WTC11 (cell line): ENCODE data around the gene DNM3. TPM values are rescaled to one million over a fixed set of nuclear protein-coding genes. Genes with fewer than 3 reads are reported as not detected.

Experiments
- ATAC-seq: fragments of 200-7000 bp; cut with Tn5 transposase; 2 replicates; pipeline ENCODE4 v1.10.0; 2021; ENCODE audit warnings: mild to moderate bottlenecking, moderate library complexity
- CTCF ChIA-PET: fragments of 300-600 bp; sonication (Branson Sonifier 250); formaldehyde crosslinking; loops from one replicate; lab custom pipeline; 2021; ENCODE audit warnings: antibody characterized with exemption; lab: Charles Lee
- POLR2A ChIA-PET: fragments of 350-600 bp; sonication (Branson Sonifier 250); formaldehyde crosslinking; loops from one replicate; lab custom pipeline; 2021; ENCODE audit warnings: antibody characterized with exemption; lab: Charles Lee
- DNase-seq: peaks from one replicate; pipeline ENCODE4 v3.0.0; 2021; ENCODE audit warnings: low spot score
- H3K27ac Mint-ChIP-seq: 2 replicates; pipeline ENCODE4 v1.8.0; 2021; ENCODE audit warnings: mixed read lengths
- H3K27me3 Mint-ChIP-seq: 2 replicates; pipeline ENCODE4 v1.8.0; 2021; ENCODE audit warnings: low read depth, mild to moderate bottlenecking, moderate library complexity, mixed read lengths
- H3K36me3 Mint-ChIP-seq: 2 replicates; pipeline ENCODE4 v1.8.0; 2021; ENCODE audit warnings: mixed read lengths
- H3K4me1 Mint-ChIP-seq: 2 replicates; pipeline ENCODE4 v1.8.0; 2022; ENCODE audit warnings: mixed read lengths
- H3K4me3 Mint-ChIP-seq: 2 replicates; pipeline ENCODE4 v1.8.0; 2021; ENCODE audit warnings: mild to moderate bottlenecking, moderate library complexity, mixed read lengths
- H3K9me3 Mint-ChIP-seq: 2 replicates; pipeline ENCODE4 v1.8.0; 2021; ENCODE audit warnings: mixed read lengths
- AR ChIP-seq: fragments of 250-450 bp; sonication (Bioruptor Pico); IDR thresholded peaks from 2 replicates; pipeline ENCODE4 v1.9.0; 2021; ENCODE audit warnings: mild to moderate bottlenecking
- E2F4 ChIP-seq: sonication (generic); formaldehyde crosslinking; IDR thresholded peaks from 2 replicates; pipeline ENCODE4 v1.8.1; 2022; ENCODE audit warnings: low read depth, mild to moderate bottlenecking, moderate library complexity, missing genetic modification reagents, borderline replicate concordance
- ELF4 ChIP-seq: sonication (generic); formaldehyde crosslinking; IDR thresholded peaks from 2 replicates; pipeline ENCODE4 v1.8.1; 2022; ENCODE audit warnings: low read depth, mild to moderate bottlenecking, moderate library complexity, missing genetic modification reagents
- HMGXB4 ChIP-seq: sonication (generic); formaldehyde crosslinking; IDR thresholded peaks from 2 replicates; pipeline ENCODE4 v1.8.1; 2023; ENCODE audit warnings: mild to moderate bottlenecking, moderate library complexity, missing genetic modification reagents
- KAT7 ChIP-seq: sonication (generic); formaldehyde crosslinking; IDR thresholded peaks from 2 replicates; pipeline ENCODE4 v1.8.1; 2023; ENCODE audit warnings: missing genetic modification reagents, mild to moderate bottlenecking, borderline replicate concordance
- NR1H2 ChIP-seq: sonication (generic); formaldehyde crosslinking; IDR thresholded peaks from 2 replicates; pipeline ENCODE4 v1.9.0; 2021; ENCODE audit warnings: mild to moderate bottlenecking, moderate library complexity, missing genetic modification reagents
- PREB ChIP-seq: sonication (generic); formaldehyde crosslinking; IDR thresholded peaks from 2 replicates; pipeline ENCODE4 v1.8.1; 2022; ENCODE audit warnings: mild to moderate bottlenecking, missing genetic modification reagents, moderate library complexity, borderline replicate concordance
- TP53 ChIP-seq: sonication (generic); formaldehyde crosslinking; IDR thresholded peaks from 2 replicates; pipeline ENCODE4 v1.8.1; 2023; ENCODE audit warnings: mild to moderate bottlenecking, missing genetic modification reagents
- USF2 ChIP-seq: sonication (generic); formaldehyde crosslinking; IDR thresholded peaks from 2 replicates; pipeline ENCODE4 v1.8.1; 2023; ENCODE audit warnings: mild to moderate bottlenecking, missing genetic modification reagents, moderate library complexity
- ZNF281 ChIP-seq: sonication (generic); formaldehyde crosslinking; IDR thresholded peaks from 2 replicates; pipeline ENCODE4 v1.8.0; 2023; ENCODE audit warnings: mild to moderate bottlenecking, missing genetic modification reagents
- ZNF532 ChIP-seq: fragments of 250-450 bp; sonication (Bioruptor Pico); IDR thresholded peaks from 2 replicates; pipeline ENCODE4 v1.9.0; 2021; ENCODE audit warnings: mild to moderate bottlenecking, borderline replicate concordance
- total RNA-seq: library from RNA; stranded (reverse); gene quantifications from 3 replicates; pipeline ENCODE4 v1.2.3, GENCODE V29; 2021

The DNM3 gene
- total RNA-seq, 1 experiment from 2014 or later = 1.9 TPM

GRCh38 chr1:171800342-171800741, 41.0 kb upstream of the DNM3 start (continued):
- TF ChIP-seq USF2 (no peak), ELF4 (CRISPR knock-in tag) (no peak), ZNF532 (no peak), PREB (no peak), NR1H2 (CRISPR knock-in tag) (no peak), TP53 (CRISPR knock-in tag) (no peak), ZNF281 (CRISPR knock-in tag) (no peak)

- Mint-ChIP-seq H3K27me3 (no peaks in the 10 kb centered on the region), H3K27ac (no peak overlapping the region), H3K4me1 (peaks cover 25% of the 10 kb centered on the region), H3K4me3 (no peak overlapping the region), H3K36me3 (peaks cover 20% of the 10 kb centered on the region), H3K9me3 (no peaks in the 10 kb centered on the region)
- POLR2A ChIA-PET = interaction anchor here (0.9 to 1.5 kb wide), 3 partner anchors 19 to 185 kb away, joined by 3 to 4 read pairs (median 4); partner anchors contain the start of genes METTL13 and VAMP4
- TF ChIP-seq E2F4 (CRISPR knock-in tag) (no peak), KAT7 (CRISPR knock-in tag) (no peak), HMGXB4 (CRISPR knock-in tag) (no peak), AR (CRISPR knock-in tag) (no peak), USF2 (no peak)
- no peak for ATAC-seq
- DNase-seq = no peak
- CTCF ChIA-PET = interaction anchor here (0.7 to 8.5 kb wide), 39 partner anchors 11 to 607 kb away, joined by 3 to 277 read pairs (median 5); partner anchors contain the start of genes DNM3 and METTL13
Observed at GRCh38 chr1:171800851-171801250, 40.4 kb upstream of the DNM3 start.
